CD8-positive, alpha-beta memory T cell (primary cell): ENCODE measurements around the gene UBE3B. TPM values are rescaled to one million over a fixed set of nuclear protein-coding genes. Genes with fewer than 3 reads are reported as not detected.

Experiments used
- polyA plus RNA-seq: library from polyadenylated mRNA; unstranded; fragments of 300-500 nt; fragmentation: Illumina TruSeq; gene quantifications from one replicate; pipeline ENCODE4 v1.2.3, GENCODE V29; 2021
- total RNA-seq, 2 experiments: library from RNA; stranded (reverse); gene quantifications; one replicate each; pipeline ENCODE4 v1.2.3, GENCODE V29; 2021

The UBE3B gene
- total and polyA plus RNA-seq, 3 experiments from 2014 or later: 20.8 to 40.2 (median 38.3) TPM

Other genes with a start within 250 kb of the UBE3B start
- gene FOXN4, start 168.3 kb upstream of the UBE3B start, total RNA-seq: not detected
- not detected for gene FOXN4, start 168.3 kb upstream of the UBE3B start, polyA plus RNA-seq
- gene MYO1H, start 129.7 kb upstream of the UBE3B start, total RNA-seq: not detected
- not detected for gene MYO1H, start 129.7 kb upstream of the UBE3B start, polyA plus RNA-seq
- 10 to 100 TPM; 44.9 to 48.1 TPM for gene KCTD10, start 334 bp upstream of the UBE3B start, total RNA-seq
- gene KCTD10, start 334 bp upstream of the UBE3B start, polyA plus RNA-seq: 27.4 TPM
- gene MMAB, start 95.9 kb downstream of the UBE3B start, total RNA-seq: 10 to 100 TPM; 38.5 to 44.2 TPM
- gene MMAB, start 95.9 kb downstream of the UBE3B start, polyA plus RNA-seq: 15.7 TPM
- 10 to 100 TPM; 14.2 to 15.8 TPM for gene MVK, start 96.2 kb downstream of the UBE3B start, total RNA-seq
- 2.6 TPM for gene MVK, start 96.2 kb downstream of the UBE3B start, polyA plus RNA-seq
- 1 to 10 TPM; 2.0 to 3.0 TPM for gene FAM222A, start 236.2 kb downstream of the UBE3B start, total RNA-seq
- 0.32 TPM for gene FAM222A, start 236.2 kb downstream of the UBE3B start, polyA plus RNA-seq